NCI-H2196 treated with DMSO at 0.1 percent for 48 hours (cell line): ENCODE data around the gene CYP4F22.
"Not testable (repeated sequence)": the region's sequence is repeated elsewhere in the genome, so short reads cannot be mapped to it uniquely, and the experiment has no call there.

Experiments
- DNase-seq: peaks from one replicate; lab custom pipeline; 2025; ENCODE audit not compliant: unreplicated experiment; lab: John Stamatoyannopoulos, UW

CYP4F22 gene

GRCh38 chr19:15533522-15533830 is 25.2 kb downstream of the CYP4F22 start:
- DNase-seq: not testable (repeated sequence)

GRCh38 chr19:15534957-15535864 is 26.9 kb downstream of the CYP4F22 start:
- no peak for DNase-seq

GRCh38 chr19:15536350-15536749 is 28.0 kb downstream of the CYP4F22 start:
- no peak for DNase-seq

GRCh38 chr19:15538774-15539173 is 30.4 kb downstream of the CYP4F22 start:
- no peak for DNase-seq

- DNase-seq: no peak
Observed at GRCh38 chr19:15539638-15540037, 31.3 kb downstream of the CYP4F22 start.

GRCh38 chr19:15540435-15540834 is 32.1 kb downstream of the CYP4F22 start:
- DNase-seq: no peak

GRCh38 chr19:15544283-15544682 is 36.0 kb downstream of the CYP4F22 start:
- DNase-seq: no peak

- no peak for DNase-seq
Observed at GRCh38 chr19:15544970-15545369, 36.6 kb downstream of the CYP4F22 start.

- DNase-seq: no peak
Observed at GRCh38 chr19:15548648-15549047, 40.3 kb downstream of the CYP4F22 start.

- DNase-seq: no peak
Observed at GRCh38 chr19:15549581-15549980, 41.3 kb downstream of the CYP4F22 start.

GRCh38 chr19:15550273-15550672 is 41.9 kb downstream of the CYP4F22 start:
- no peak for DNase-seq

- no peak for DNase-seq
Observed at GRCh38 chr19:15550929-15551292, 42.6 kb downstream of the CYP4F22 start.

GRCh38 chr19:15551293-15552004 is 43.1 kb downstream of the CYP4F22 start:
- DNase-seq: peak; percentile 60

GRCh38 chr19:15555021-15555420 is 46.7 kb downstream of the CYP4F22 start:
- DNase-seq: no peak

- DNase-seq: peak; percentile 93
Observed at GRCh38 chr19:15555759-15556633, 47.7 kb downstream of the CYP4F22 start.

GRCh38 chr19:15556634-15557181 is 48.4 kb downstream of the CYP4F22 start:
- DNase-seq: no peak

- DNase-seq: no peak
Observed at GRCh38 chr19:15557223-15557622, 48.9 kb downstream of the CYP4F22 start.

- no peak for DNase-seq
Observed at GRCh38 chr19:15562145-15562544, 53.8 kb downstream of the CYP4F22 start.

- DNase-seq: peak; percentile 26
Observed at GRCh38 chr19:15562861-15563260, 54.5 kb downstream of the CYP4F22 start.

GRCh38 chr19:15563325-15563794 is 55.0 kb downstream of the CYP4F22 start:
- DNase-seq: peak; percentile 85

GRCh38 chr19:15563931-15564330 is 55.6 kb downstream of the CYP4F22 start:
- DNase-seq: no peak
